Choroid plexus epithelial cell (primary cell): ENCODE measurements around the gene PLEKHH2.
A peak's percentile ranks its signal among the peaks of the same experiment; 100 is the strongest.
"Not testable (repeated sequence)": the region's sequence is repeated elsewhere in the genome, so short reads cannot be mapped to it uniquely, and the experiment has no call there.

Experiments used
- DNase-seq: peaks from one replicate; pipeline ENCODE4 v3.0.0-alpha.2; 2010; ENCODE audit warnings: low read depth
- H3K4me3 ChIP-seq: 2 replicates; pipeline ENCODE4 v1.5.1; 2011; ENCODE audit warnings: low read depth, mild to moderate bottlenecking, control low read depth, low read length, moderate library complexity
- TF ChIP-seq, protein P1 (sequence below): conservative IDR thresholded peaks from 2 replicates; pipeline ENCODE4 v1.5.1; 2011; ENCODE audit warnings: low read depth, mild to moderate bottlenecking, control low read depth, inconsistent platforms, low read length, moderate library complexity

PLEKHH2 gene

GRCh38 chr2:43637030-43637803 is at the start of gene PLEKHH2:
Gene PLEKHH2 (plus strand): TSS chr2:43637260. CDS start chr2:43644674, 7,414 bp downstream.
- TF ChIP-seq, protein P1, sequence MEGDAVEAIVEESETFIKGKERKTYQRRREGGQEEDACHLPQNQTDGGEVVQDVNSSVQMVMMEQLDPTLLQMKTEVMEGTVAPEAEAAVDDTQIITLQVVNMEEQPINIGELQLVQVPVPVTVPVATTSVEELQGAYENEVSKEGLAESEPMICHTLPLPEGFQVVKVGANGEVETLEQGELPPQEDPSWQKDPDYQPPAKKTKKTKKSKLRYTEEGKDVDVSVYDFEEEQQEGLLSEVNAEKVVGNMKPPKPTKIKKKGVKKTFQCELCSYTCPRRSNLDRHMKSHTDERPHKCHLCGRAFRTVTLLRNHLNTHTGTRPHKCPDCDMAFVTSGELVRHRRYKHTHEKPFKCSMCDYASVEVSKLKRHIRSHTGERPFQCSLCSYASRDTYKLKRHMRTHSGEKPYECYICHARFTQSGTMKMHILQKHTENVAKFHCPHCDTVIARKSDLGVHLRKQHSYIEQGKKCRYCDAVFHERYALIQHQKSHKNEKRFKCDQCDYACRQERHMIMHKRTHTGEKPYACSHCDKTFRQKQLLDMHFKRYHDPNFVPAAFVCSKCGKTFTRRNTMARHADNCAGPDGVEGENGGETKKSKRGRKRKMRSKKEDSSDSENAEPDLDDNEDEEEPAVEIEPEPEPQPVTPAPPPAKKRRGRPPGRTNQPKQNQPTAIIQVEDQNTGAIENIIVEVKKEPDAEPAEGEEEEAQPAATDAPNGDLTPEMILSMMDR = no peak
- peak; percentile 87 for DNase-seq
- H3K4me3 ChIP-seq = peak within 1 kb of the TSS; percentile 76

- no peak overlapping the region for H3K4me3 ChIP-seq
- peak; percentile 39 for DNase-seq
- TF ChIP-seq, protein P1 = peak; percentile 24
Measured at GRCh38 chr2:43592443-43592842, 44.6 kb upstream of the PLEKHH2 start.

- TF ChIP-seq, protein P1 = no peak
- DNase-seq = no peak
- H3K4me3 ChIP-seq = no peak overlapping the region
Measured at GRCh38 chr2:43593254-43593653, 43.8 kb upstream of the PLEKHH2 start.

DNA sequence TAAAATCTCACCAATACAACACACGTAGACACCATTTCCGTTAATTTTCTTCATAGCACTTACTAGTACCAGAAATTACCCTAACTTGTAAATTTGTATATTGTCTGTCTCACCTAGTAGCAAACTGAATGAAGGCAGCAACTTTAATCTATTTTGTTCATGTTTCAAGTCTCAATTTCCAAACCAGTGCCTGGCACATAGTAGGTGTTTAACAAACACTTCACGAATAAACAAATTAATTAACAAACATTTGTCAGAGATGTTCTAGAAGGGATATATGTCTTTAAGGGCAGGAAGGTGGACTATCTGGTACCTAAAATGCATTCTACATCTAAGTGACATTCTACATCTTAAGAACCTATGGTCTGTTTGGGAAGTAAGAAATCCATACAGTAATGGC is 42.2 kb upstream of the PLEKHH2 start:
- no peak for DNase-seq
- TF ChIP-seq, protein P1 = no peak
- peak overlapping the region; percentile 96 for H3K4me3 ChIP-seq

DNA sequence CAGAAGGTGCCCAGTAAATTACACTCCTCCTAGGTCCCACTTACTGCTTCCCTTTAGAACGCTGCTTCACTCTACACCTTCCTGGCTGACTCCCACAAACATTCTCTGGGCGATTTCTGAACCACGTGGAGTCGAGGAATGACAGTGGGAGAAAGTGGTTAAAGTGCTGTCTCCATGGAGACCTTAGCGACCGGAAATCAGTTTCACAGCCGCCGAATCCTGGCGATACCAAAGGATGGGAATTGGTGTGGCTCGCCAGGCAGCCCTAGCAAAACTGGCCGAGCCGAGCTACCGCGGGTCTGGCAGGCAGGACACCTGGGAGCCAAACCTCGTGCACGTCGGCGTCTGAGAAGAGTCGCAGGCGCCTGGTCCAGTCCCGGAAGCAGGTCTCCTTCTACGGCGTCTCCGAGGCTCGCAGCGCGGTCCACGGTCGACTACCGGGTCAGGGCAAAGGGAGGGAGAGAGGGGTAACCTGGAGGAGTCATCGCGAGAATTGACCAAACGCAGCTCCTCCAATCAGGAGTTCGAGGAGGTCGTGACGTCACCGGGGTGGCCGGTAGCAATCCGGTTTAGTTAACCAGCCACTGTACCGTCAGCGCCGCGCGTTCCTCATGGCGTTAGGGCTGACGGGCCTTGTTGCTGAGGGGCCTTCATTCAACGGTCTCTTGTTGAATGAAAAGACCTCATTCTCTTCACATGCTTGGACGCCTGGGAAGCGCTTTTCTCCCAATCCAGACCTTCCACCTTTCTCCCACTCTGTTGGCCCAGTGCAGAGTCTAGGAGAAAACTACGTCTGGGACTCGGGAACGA is 41.3 kb upstream of the PLEKHH2 start, which contains the start of gene THADA:
Gene THADA, minus strand, starts transcription at position 436 of the 810 bp plus-strand sequence. CDS start 3,646 bp downstream, outside the sequence.
- DNase-seq = peak; percentile 100
- peak within 1 kb of the TSS; percentile 96 for H3K4me3 ChIP-seq
- TF ChIP-seq, protein P1 = no peak

DNA sequence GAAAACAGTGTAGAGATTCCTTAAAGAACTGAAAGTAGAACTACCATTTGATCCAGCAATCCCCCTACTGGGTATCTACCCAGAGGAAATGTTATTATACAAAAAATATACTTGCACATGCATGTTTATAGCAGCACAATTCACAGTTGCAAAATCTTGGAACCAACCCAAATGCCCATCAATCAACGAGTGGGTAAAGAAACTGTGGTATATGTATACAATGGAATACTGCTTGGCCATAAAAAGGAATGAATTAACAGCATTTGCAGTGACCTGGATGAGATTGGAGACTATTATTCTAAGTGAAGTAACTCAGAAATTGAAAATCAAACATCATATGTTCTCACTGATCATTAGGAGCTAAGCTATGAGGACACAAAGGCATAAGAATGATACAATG is 36.5 kb upstream of the PLEKHH2 start:
- H3K4me3 ChIP-seq, DNase-seq: not testable (repeated sequence)

GRCh38 chr2:43604674-43605073 is 32.4 kb upstream of the PLEKHH2 start:
- TF ChIP-seq, protein P1 = no peak
- no peak overlapping the region for H3K4me3 ChIP-seq
- DNase-seq = no peak
